ENCODE results near the gene YIPF4. TPM values are rescaled to one million over a fixed set of nuclear protein-coding genes. Genes with fewer than 3 reads are reported as not detected.
"Not testable (repeated sequence)": the region's sequence is repeated elsewhere in the genome, so short reads cannot be mapped to it uniquely, and the experiment has no call there.

The YIPF4 gene
- total RNA-seq, 2 donors from 2014 or later: 13.0 to 18.1 TPM

DNA sequence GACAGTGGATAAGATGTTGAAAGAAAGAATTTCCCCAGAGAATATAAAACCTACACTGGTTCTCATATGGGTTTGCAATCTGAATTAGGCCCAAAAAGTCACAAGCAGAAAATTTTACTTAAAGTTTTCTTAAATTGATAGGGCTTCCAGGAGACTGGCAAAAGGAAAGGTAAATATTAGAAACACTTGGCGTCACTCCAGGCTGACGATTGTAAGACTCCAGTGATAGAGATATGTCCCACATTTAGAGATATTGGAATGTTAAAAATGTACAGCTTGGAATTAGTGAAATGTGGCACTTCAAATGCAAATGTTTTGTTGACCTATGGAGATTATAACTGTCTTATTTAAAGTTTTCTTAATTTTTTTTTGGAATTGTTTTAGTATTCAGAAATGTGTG lies 14.0 kb downstream of the YIPF4 start:
- DNase-seq (ENCODE audit: low spot score): no peak
- no peaks in the 10 kb centered on the region for H3K36me3 ChIP-seq
- no peak for TF ChIP-seq POLR2AphosphoS5 (IDR thresholded peaks at IDR 0.05)
- no peak for TF ChIP-seq CTCF (IDR thresholded peaks at IDR 0.05)
- TF ChIP-seq POLR2A (IDR thresholded peaks at IDR 0.05): no peak
- H3K27ac ChIP-seq: no peak overlapping the region
- no peaks in the 10 kb centered on the region for H3K4me1 ChIP-seq (replicated peaks)
- H3K4me3 ChIP-seq: no peak overlapping the region
- no peaks in the 10 kb centered on the region for H3K27me3 ChIP-seq (replicated peaks; ENCODE audit: insufficient read depth)
- WGBS: 61% methylated on average over 2 of the region's 2 CpGs
- intact Hi-C loops (cut with DNase I): no loop called here
- H3K9me3 ChIP-seq: no peaks in the 10 kb centered on the region

DNA sequence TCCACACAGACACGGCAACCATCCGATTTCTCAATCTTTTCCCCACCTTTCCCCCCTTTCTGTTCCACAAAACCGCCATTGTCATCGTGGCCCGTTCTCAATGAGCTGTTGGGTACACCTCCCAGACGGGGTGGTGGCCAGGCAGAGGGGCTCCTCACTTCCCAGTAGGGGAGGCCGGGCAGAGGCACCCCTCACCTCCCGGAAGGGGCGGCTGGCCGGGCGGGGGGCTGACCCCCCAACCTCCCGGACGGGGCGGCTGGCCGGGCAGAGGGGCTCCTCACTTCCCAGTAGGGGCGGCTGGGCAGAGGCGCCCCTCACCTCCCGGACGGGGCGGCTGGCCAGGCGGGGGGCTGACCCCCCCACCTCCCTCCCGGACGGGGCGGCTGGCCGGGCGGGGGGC lies 15.8 kb downstream of the YIPF4 start:
- DNase-seq (ENCODE audit: low spot score); H3K4me1 ChIP-seq (replicated peaks); intact Hi-C loops (cut with DNase I); H3K27me3 ChIP-seq (replicated peaks; ENCODE audit: insufficient read depth); H3K36me3 ChIP-seq; H3K27ac ChIP-seq; H3K4me3 ChIP-seq; H3K9me3 ChIP-seq: not testable (repeated sequence)
- WGBS: 96% methylated on average over 14 of the region's 26 CpGs

DNA sequence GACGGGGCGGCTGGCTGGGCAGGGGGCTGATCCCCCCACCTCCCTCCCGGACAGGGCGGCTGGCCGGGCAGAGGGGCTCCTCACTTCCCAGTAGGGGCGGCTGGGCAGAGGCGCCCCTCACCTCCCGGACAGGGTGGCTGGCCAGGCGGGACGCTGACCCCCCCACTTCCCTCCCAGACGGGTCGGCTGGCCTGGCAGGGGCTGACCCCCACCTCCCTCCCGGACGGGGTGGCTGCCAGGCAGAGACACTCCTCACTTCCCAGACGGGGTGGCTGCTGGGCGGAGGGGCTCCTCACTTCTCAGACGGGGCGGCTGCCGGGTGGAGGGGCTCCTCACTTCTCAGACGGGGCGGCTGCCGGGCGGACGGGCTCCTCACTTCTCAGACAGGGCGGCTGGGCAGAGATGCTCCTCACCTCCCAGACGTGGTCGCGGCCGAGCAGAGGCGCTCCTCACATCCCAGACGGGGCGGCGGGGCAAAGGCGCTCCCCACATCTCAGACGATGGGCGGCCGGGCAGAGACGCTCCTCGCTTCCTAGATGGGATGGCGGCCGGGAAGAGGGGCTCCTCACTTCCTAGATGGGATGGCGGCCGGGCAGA lies 16.4 kb downstream of the YIPF4 start:
- 96% methylated on average over 28 of the region's 43 CpGs for WGBS
- DNase-seq (ENCODE audit: low spot score); H3K27me3 ChIP-seq (replicated peaks; ENCODE audit: insufficient read depth); H3K4me3 ChIP-seq; H3K36me3 ChIP-seq; intact Hi-C loops (cut with DNase I); H3K4me1 ChIP-seq (replicated peaks); H3K9me3 ChIP-seq; H3K27ac ChIP-seq: not testable (repeated sequence)

DNA sequence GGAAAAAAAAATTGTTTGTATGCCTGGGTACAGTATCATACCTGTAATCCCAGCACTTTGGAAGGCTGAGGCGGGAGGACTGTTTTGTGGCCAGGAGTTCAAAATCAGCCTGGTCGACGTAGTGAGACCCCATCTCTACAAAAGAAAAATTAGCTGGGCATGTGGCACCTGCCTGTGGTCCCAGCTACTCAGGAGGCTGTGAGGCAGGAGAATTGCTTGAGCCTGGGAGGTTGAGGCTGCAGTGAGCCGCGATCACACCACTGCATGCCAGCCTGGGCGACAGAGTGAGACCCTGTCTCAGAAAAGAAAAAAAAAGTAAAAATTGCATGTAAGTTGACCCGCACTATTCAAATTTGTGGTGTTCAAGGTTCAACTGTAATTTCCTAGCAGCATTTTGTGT lies 32.9 kb downstream of the YIPF4 start:
- no peaks in the 10 kb centered on the region for H3K4me1 ChIP-seq (replicated peaks)
- intact Hi-C loops (cut with DNase I): no loop called here
- no peaks in the 10 kb centered on the region for H3K9me3 ChIP-seq
- TF ChIP-seq POLR2AphosphoS5 (IDR thresholded peaks at IDR 0.05) (no peak), POLR2A (IDR thresholded peaks at IDR 0.05) (no peak), CTCF (IDR thresholded peaks at IDR 0.05) (no peak)
- H3K4me3 ChIP-seq: no peak overlapping the region
- H3K27me3 ChIP-seq (replicated peaks; ENCODE audit: insufficient read depth): no peaks in the 10 kb centered on the region
- no peak overlapping the region for H3K27ac ChIP-seq
- 87% methylated on average over 7 of the region's 7 CpGs for WGBS
- DNase-seq (ENCODE audit: low spot score): no peak
- H3K36me3 ChIP-seq: no peaks in the 10 kb centered on the region

DNA sequence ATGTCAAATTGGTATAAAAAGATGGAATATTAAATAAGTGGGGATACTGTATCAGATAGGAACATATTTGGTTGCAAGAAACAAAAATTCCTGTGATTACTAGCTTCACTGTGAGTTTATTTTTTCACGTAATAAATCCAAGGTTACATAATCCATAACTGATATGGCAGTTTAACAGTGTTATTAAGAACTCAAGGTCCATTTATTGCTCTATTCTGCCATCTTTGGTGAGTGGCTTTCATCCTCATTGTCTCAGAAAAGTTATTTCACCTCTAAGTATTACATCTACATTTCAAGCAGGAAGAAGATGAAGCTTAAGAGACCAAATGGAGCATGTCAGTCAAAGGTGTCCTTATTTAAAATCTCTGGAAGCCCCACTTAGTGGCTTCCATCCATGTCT lies 37.2 kb downstream of the YIPF4 start:
- Histone ChIP-seq H3K27me3 (replicated peaks; ENCODE audit: insufficient read depth) (no peaks in the 10 kb centered on the region), H3K4me3 (no peak overlapping the region), H3K4me1 (replicated peaks) (no peaks in the 10 kb centered on the region), H3K27ac (no peak overlapping the region), H3K9me3 (no peaks in the 10 kb centered on the region), H3K36me3 (no peaks in the 10 kb centered on the region)
- 78% methylated on average over 1 of the region's 1 CpG for WGBS
- intact Hi-C loops (cut with DNase I): no loop called here
- no peak for DNase-seq (ENCODE audit: low spot score)
- no peak for TF ChIP-seq CTCF (IDR thresholded peaks at IDR 0.05)
- no peak for TF ChIP-seq POLR2A (IDR thresholded peaks at IDR 0.05)
- TF ChIP-seq POLR2AphosphoS5 (IDR thresholded peaks at IDR 0.05): no peak

GRCh38 chr2:32328679-32329078 lies 51.0 kb downstream of the YIPF4 start:
- DNase-seq (ENCODE audit: low spot score); H3K4me1 ChIP-seq (replicated peaks); H3K27me3 ChIP-seq (replicated peaks; ENCODE audit: insufficient read depth); H3K9me3 ChIP-seq; H3K36me3 ChIP-seq; H3K4me3 ChIP-seq; intact Hi-C loops (cut with DNase I): not testable (repeated sequence)
- peak overlapping the region; percentile 26 to 56 for H3K27ac ChIP-seq
- WGBS: 60% methylated on average over 1 of the region's 1 CpG
